SIG-M5 (cell line): ENCODE results near the gene RAB23.

Source experiments
- DNase-seq: peaks from one replicate; lab custom pipeline; 2025; lab: John Stamatoyannopoulos, UW

RAB23 gene

GRCh38 chr6:57242505-57242904 lies 20.4 kb upstream of the RAB23 start:
- DNase-seq: no peak

- no peak for DNase-seq
Observed at GRCh38 chr6:57226221-57226620, 4.1 kb upstream of the RAB23 start.

GRCh38 chr6:57224769-57225515 lies 2.8 kb upstream of the RAB23 start:
- DNase-seq: no peak

GRCh38 chr6:57222743-57223077 lies 603 bp upstream of the RAB23 start:
- DNase-seq: no peak

GRCh38 chr6:57221191-57221935 lies 744 bp downstream of the RAB23 start:
- DNase-seq: no peak

- DNase-seq: no peak
Observed at GRCh38 chr6:57220083-57220703, 1.9 kb downstream of the RAB23 start.

GRCh38 chr6:57217270-57217669 lies 4.8 kb downstream of the RAB23 start:
- no peak for DNase-seq

GRCh38 chr6:57216235-57217101 lies 5.6 kb downstream of the RAB23 start:
- DNase-seq: no peak

- no peak for DNase-seq
Observed at GRCh38 chr6:57215260-57215659, 6.8 kb downstream of the RAB23 start.

GRCh38 chr6:57210060-57210459 lies 12.0 kb downstream of the RAB23 start:
- no peak for DNase-seq

- no peak for DNase-seq
Observed at GRCh38 chr6:57209030-57209429, 13.1 kb downstream of the RAB23 start.

- DNase-seq: no peak
Observed at GRCh38 chr6:57207872-57208271, 14.2 kb downstream of the RAB23 start.

- no peak for DNase-seq
Observed at GRCh38 chr6:57207141-57207540, 15.0 kb downstream of the RAB23 start.

- DNase-seq: no peak
Observed at GRCh38 chr6:57205550-57206328, 16.4 kb downstream of the RAB23 start.

GRCh38 chr6:57201718-57202117 lies 20.4 kb downstream of the RAB23 start:
- DNase-seq: no peak

GRCh38 chr6:57198926-57199636 lies 23.0 kb downstream of the RAB23 start:
- no peak for DNase-seq

GRCh38 chr6:57195457-57195856 lies 26.6 kb downstream of the RAB23 start:
- no peak for DNase-seq

GRCh38 chr6:57193177-57193576 lies 28.9 kb downstream of the RAB23 start:
- DNase-seq: no peak

GRCh38 chr6:57190140-57190539 lies 32.0 kb downstream of the RAB23 start:
- DNase-seq: no peak

GRCh38 chr6:57183336-57183735 lies 38.8 kb downstream of the RAB23 start:
- DNase-seq: no peak

GRCh38 chr6:57182017-57182432 lies 40.1 kb downstream of the RAB23 start:
- no peak for DNase-seq
